Mesenteric fat pad (tissue), 1 donor: Measurements from ENCODE around the gene NOL8. TPM values are rescaled to one million over a fixed set of nuclear protein-coding genes. Genes with fewer than 3 reads are reported as not detected.

Source experiments
- DNase-seq: peaks from one replicate; pipeline ENCODE4 v3.0.0-alpha.2; 2020; ENCODE audit warnings: low spot score
- total RNA-seq: library from RNA; stranded (reverse); fragmentation: NEBNext Ultra II Directional; extraction: Animal tissue kit (Norgen Biotek cat#: 25700); gene quantifications from one replicate; pipeline ENCODE4 v1.2.1, GENCODE V29; 2021
- donor health status: DM: yes; HTN: yes; CAD: no.

Gene NOL8
- total RNA-seq, 1 donor from 2014 or later: 28.7 TPM

DNA sequence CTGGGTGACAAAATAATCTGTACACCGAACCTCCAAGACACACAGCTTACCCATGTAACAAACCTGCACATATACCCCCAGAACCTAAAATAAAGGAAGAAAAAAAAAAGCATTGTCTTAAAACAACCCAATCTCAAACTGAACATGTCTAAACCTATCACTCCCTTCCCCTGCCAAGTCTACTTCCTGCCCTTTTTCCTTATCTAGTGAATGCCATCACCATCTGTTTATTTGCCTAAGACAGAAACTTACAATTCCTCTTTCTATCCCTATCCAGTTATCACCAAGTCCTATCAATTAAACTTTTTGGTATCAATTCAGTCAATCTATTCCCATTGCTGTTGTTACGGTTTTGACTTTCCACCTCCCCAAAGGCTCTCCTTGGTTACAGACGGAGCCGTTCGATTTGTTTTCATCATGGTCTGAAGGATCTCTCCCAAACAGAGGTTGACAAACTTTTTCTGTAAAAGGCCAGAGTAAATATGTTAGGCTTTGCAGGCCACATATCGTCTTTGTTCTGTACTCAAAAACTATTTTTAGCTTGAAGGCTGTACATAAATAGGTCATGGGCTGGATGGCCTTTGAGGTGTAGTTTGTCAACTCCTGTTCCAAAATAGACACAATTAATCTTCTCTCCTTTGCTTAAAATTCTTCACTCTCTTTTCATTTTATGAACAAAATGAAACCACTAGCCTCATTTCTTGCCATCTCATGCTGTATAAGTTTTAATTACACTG, 12.1 kb downstream of the NOL8 start:
- DNase-seq: no peak

DNA sequence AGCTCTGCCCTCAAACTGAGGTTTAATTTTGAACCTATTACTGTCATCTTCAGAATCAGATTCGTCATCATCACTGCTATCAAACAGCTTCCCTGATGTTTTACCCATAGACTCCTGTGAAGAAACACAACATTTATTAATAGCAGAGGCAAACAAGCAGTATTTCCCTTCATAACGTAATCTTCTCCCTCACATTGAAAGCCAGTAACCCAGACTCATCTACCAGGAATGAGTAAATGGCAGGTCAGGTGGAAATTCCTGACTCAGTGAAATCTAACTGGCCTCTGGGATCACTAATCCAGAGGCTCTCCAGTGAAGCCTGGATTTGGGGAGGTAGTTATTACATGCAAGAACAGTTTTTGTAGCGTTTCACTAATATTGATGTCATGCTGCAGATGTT, 14.6 kb downstream of the NOL8 start:
- no peak for DNase-seq

DNA sequence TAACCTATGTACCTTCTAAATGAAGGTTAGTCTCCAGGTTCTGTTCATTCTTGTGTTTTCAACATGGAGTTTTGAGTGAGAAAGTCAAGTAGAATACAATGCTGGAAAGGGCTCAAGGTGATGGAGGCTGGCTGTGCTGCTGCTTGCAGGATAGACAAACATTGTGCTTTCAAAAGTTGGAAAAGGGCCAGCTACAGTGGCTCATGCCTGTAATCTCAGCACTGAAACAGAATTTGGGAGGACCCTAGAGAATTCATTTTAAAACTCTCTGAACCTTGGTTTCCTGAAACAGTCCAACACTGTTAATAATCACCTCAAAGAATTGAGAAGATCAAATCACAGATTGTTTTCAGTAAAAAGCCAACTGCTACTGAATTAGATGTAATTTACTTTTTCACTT, 16.3 kb downstream of the NOL8 start:
- no peak for DNase-seq

DNA sequence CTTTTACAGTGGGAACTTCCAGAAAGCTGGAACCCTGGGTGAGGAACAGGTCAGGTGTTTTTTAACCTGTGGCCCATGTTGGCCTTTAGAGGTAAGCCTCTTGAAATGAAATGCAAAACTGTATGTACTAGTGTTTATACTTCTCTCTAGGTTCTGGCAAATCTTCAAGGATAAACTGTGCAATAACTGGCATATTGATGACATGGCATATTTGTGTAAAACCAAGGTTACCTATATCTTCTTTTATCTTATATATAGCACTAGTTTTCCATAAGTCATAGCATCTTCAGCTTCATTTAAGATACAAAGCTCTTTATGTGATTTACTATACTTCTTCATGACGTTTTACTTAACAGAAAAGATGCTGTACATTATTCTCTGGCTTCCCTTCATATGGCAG, 24.2 kb downstream of the NOL8 start:
- no peak for DNase-seq

DNA sequence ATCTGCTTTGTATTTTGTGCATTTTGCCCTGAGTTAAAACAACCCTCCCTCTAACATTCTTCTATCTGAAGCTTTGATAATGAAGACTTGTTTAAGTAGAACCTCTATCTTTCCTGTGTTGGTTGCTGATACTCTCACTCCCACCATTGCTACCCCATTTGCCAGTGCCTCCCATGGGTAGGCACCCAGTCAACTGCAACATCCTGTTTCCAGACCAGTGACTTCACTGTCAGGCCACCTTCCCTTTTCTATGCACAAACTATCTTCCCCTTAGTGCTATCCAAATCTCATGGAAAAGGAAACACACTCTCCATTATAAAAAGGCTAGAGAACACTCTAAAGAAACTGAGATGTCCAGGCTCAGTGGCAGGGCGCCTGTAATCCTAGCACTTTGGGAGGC, 26.0 kb downstream of the NOL8 start:
- DNase-seq: no peak

DNA sequence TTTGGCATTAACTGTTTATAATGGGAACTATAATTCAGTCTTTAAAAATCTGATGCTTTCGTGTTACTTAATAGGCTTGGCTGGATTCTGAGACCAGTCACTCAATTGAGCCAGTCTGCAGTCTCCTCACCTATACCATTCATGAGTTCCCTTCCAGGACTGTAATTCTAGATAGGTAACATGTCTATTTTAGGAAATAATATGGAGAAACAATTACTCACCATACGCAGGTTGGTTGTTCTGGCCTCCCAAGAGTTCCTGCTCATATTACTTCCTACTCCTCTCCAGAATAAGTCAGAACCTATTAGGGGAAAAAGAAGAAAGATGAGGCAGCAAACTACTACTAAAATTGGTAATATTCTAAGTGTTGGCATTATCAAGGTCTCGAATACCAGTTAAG, 27.1 kb downstream of the NOL8 start:
- DNase-seq: no peak

DNA sequence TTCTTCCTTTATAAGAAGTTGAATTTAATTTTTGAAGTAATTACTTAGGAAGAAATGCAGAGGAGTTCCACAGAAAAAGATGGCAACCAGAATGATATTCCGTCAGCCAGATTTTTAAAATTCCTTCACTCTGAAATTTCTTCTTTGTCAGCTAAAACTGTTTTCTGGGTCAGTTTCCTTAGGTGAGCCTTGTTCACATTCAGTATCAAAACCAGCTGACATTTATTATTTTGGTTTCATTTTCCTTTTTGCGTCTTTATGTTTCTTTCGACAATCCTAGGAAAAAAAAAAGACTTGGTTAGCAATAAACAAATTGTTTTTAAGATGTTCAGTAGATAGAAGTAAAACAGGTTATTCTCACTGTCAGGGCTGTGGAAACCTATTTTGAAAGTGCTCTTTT, 27.5 kb downstream of the NOL8 start:
- DNase-seq: no peak

DNA sequence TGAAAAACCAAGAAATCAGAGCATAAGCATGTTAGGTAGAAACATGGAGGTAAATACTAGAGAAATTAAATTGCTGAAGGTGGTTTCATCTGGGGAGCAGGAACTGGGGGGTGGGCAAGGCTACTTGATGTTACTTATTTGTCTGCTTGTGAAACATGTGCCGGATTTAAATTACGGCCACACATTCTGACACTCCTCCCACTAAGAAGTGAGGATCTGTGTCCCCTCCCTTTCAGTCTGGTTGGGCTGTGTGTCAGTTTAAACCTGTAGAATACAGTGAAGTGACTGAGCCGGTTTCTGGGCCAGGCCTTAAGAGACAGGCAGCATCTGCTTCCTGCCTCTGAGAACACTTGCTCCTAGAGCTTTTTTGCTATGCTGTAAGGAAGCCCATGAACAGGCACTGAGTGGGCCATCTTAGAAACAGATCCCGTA, 29.3 kb downstream of the NOL8 start:
- no peak for DNase-seq

DNA sequence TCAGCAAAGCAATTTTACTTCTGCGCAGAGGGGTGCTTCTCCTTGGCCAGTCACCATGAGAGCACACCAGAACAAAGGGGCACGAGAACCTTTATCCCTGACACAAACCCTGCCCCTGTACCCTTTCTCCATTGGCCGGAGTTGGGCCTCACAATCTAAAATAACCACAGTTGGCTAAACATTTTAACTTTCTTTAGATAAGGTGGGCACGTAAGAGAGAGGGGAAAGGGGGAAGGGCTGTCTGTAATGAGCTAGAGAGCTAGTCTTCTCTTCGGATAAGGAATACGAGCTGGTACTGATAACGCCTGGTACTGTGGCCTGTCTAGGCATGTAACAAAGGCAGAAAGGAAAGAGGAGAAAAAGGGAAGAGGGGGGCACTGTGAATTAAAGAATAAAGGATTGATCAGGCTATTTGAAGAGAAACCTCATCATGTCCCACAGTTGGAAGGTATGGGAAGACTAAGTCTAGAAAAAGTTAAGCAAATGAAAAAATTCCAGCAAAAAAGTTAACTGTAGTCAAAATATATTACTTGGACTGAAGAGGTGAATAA, 29.8 kb downstream of the NOL8 start:
- no peak for DNase-seq

DNA sequence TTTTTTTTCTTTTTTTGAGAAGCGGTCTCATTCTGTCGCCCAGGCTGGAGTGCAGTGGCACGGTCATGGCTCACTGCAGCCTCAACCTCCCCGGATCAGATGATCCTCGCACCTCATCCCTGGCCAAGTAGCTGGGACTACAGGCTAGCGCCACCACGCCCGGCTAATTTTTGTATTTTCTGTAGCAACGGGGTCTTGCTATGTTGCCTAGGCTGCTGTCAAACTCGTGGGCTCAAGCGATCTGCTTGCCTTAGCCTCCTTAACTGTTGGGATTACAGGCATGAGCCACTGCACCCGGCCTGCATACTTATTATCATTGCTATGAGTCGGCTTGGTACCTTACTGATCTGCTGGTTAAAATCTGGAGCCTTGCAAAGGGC, 30.9 kb downstream of the NOL8 start:
- no peak for DNase-seq

DNA sequence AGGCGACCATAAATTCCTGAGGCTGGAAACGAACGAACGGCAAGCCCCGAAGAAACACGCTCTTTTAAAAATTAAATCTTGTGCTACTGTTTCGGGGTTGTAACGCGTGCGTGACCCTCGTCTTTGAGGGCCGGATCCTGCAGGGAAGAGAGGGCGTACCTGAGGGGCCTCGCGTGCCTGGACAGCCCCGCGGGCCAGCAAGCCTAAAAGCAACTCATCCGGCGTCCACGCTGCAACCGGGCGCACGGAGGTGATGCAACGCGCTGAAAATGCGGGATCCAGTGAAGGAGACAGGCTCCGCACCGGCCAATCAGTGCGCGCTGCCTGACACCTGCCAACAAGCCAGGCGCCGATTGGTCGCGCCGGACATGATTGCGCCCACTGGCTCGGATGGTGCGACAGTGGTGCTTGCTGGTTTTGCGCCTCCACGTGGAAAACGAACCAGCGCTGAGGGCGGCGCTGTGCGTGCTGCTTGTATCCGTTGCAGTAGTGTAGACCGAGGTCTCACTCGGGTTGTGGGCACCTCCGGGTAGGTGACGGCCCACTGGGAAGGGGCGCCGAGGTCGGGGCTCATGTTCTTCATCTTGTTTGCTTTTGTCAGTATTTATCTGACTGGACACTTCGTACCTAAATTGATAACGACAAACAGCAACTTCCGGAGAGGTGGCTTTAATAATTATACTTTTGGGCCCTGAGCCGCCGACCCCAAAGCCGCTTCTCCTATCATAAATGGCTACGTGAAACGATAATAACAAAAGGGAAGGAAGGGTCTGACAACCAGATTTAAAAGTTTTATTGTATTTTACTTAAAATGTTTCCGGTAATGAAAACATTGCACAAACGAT, 31.5 kb downstream of the NOL8 start, which contains the start of gene IARS1:
Gene IARS1 (minus strand): TSS at position 246 of the 845 bp plus-strand sequence. CDS start 4,278 bp downstream, outside the sequence.
- DNase-seq: peak; percentile 100

DNA sequence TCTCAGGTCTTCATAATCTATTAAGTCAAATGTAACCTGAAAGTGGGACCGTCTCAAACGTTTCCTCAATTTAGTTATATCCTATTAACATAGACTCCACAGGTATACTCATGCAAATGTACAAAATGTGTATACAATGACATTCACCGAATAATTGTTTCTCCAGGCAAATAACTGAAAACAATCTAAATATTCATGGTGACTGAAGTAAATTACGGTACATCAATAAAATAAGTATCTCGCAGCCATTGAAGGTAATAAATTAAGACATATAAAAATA, 32.1 kb downstream of the NOL8 start:
- no peak for DNase-seq

DNA sequence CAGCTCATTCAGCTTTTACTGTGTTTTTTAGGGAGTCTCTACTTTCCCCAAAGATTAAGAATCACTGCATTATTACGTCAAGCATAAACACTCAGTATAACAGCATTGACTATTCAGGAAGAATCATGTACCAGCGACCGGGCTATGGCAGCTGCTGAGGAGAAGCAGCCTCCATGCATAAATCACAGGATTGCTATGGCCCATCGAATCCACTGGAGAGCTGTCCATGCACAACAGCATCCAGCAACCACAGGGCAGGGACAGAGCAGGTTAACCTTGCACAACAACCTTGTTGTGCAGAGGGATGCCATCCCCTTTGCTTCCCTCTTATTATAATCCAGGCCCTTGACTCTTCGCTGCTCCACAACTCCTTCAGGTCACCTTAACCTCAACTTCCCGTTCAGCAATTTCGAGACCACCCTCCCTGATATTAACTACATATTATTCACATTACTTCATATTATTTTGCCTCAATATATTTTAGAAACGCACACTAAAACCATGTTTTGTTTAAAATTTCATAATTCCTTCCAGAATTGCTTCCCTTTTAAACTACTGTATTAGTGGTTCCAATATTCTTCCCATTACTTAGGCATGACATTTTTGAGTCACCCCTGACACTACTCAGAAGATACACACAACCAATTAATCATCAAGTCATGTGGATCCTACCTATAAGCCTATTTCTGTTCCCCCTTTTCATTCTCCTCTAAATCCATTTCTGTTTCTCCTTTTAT, 32.6 kb downstream of the NOL8 start:
- DNase-seq: no peak

DNA sequence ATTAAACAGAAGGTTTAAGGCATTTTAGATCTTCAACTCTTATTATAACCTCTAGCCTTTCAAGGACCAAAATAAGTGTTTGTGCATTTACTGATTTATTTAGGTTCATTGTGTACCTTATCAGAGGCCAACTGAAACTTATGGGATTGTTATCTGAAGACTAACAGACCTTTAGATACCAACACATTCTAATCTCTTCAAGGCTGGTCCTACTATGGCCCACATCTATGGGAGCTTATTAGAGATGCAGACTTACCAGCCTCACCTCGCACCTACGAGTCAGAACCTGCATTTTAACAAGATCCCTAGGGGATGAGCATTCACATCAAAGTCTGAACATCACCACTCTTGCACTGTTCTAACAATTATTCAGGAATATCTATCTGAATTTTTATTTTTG, 33.6 kb downstream of the NOL8 start:
- DNase-seq: no peak

DNA sequence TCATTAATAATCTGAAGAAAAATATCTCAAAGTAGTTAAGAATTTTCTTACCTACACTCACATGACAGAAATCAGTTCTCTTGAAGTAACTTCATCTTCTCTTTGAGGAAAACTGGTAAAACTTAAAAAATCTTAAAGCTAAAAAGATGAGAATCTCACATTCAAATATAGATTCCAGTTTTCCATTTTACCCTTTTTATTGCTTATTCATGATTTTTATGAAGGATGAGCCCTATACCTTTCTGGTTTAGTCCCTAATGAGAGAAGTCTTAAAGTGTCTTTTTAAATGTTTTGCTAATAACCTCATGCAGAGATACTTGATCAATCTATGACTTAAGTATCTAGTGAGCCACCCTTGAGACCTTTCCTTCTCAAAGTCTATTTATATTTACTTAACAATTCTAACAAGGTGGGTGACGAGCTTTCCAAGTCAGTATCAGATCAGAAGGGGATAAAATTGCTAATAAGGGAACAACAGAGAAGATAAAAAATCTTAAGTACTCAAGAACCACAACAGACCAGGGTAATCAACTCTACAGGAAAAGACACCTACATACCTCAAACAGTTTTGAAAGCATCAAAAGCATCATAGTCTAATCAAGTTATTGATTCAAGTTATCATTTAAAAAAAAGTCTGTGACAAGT, 34.2 kb downstream of the NOL8 start:
- no peak for DNase-seq

DNA sequence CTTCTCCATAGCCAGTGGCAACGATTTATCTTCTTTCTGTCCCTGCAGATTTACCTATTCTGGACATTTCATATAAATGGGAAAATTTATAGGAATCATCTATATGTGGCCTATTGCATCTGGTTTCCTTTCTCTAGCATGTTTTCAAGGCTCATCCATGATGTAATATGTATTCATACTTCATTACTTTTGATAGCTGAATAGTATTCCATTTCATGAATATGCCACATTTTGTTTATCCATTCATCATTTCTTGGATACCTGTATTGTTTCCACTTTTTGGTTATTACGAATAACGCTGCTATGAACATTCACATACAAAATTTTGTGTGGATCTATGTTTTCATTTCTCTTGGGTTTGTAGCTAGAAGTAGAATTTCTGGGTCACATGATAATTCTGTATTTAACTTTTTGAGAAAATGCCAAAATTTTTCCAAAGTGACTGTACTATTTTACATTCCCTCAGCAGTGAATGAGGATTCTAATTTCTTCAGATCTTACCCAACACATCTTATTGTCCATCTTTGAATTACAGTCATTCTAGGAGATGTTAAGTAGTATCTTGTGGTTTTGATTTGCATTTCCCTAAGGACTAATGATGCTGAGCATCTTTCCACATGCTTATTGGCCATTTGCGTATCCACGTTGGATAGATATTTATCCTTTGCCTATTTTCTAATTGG, 35.3 kb downstream of the NOL8 start:
- DNase-seq: no peak

DNA sequence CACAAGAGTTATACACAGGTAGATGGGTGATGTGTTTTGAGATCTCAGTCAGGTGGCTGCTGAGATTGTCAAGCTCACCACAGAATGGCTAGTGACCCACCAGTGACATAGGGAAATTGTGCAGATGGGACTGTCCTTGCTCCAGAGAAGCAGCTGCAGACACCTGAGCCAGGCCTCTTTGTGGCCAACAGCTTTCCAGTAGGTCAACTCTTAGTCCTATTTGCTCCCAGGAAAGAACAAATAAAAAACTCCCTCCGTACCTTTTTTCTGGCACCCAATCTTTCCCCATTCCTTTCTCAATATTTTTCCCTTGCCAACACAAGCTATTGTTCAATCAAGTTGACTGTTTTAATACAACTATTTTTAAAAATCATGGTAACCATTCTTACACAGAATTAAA, 45.8 kb downstream of the NOL8 start:
- DNase-seq: no peak

DNA sequence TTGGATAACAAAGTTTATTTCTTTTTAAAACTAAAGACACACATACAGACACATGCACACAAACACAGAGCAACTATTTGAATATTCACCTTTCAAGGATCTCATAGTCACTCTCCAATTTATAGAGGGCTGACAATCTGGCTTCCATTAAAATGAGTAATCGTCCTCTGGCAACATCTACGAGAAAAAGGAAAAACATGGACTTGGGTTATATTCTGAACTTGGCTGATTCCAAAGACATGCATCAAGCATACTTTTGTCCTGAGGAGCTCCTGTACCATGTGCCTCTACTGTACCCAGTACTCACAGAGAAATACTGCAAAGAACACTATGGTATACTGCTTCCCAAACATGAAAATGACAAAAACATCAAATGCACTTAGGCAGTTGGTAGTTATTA, 47.0 kb downstream of the NOL8 start:
- DNase-seq: no peak

DNA sequence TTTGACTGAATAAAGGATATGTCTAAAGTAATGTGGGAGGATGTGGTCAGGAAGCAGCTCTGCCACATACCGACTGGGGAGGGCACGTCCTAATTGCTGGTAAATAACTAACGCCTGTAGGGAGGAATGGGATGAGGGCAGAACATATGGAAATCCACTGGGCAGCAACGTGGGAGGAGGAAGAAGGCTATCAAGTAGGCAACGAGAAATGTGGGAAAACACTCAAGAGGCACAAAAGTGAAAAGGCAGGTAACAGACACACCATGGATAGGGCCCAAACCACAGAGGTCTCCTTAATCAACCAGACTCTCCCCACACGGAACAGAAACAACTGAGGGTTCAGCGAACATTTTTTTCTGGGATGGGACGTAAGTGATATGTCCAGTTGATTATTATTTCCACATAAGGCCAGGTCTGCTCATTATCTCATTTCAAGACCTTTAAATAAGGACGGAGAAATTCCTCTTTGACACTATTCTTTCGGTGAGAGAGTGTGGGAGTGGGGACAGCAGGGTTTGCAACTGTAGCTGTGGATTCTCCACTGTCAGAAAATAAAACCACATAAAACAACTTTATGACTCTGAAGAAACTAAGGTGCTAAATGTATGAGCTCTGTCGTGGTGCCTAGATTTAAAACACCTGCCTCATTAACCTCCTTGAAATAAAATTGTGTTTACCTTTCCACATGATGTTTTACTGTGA, 48.7 kb downstream of the NOL8 start:
- no peak for DNase-seq

DNA sequence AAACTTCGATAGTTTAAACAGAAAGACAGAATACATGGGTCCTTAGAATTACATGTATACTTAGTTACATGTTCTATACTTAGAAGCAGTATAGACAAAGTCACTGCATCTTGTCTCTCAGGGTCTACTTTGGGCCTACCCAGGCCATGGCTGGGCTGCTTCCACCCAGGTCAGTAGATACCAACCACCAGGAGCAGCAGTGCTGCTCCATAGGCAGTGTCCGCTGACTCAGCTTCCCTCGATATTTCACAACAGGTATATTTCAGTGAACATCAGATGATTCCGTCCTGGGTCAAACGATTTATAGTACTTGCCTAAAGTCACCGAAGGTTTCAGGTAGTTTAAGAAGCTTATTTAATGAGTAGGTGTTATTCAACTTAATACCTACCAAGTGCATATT, 49.6 kb downstream of the NOL8 start:
- DNase-seq: no peak
